Measurements from ENCODE around the gene TBC1D3B.

- TF ChIP-seq CTCF (conservative IDR thresholded peaks at IDR 0.05; ENCODE audit: low read depth, low read length) (no peak), EZH2 (IDR thresholded peaks at IDR 0.05; ENCODE audit: borderline replicate concordance, low read depth, low read length, poor library complexity, severe bottlenecking) (no peak)
Measured at GRCh38 chr17:36118477-36119353, 57.7 kb downstream of the TBC1D3B start.
